ENCODE measurements around the gene C16orf92. TPM values are rescaled to one million over a fixed set of nuclear protein-coding genes. Genes with fewer than 3 reads are reported as not detected.

C16orf92 gene
- total and polyA plus RNA-seq, 2 of the 13 experiments (the other 11 are each of a cell fraction or from before 2014, with no cell fraction given): not detected

GRCh38 chr16:30032083-30032819 lies 9.3 kb downstream of the C16orf92 start (continued):
- TF ChIP-seq, protein P1, sequence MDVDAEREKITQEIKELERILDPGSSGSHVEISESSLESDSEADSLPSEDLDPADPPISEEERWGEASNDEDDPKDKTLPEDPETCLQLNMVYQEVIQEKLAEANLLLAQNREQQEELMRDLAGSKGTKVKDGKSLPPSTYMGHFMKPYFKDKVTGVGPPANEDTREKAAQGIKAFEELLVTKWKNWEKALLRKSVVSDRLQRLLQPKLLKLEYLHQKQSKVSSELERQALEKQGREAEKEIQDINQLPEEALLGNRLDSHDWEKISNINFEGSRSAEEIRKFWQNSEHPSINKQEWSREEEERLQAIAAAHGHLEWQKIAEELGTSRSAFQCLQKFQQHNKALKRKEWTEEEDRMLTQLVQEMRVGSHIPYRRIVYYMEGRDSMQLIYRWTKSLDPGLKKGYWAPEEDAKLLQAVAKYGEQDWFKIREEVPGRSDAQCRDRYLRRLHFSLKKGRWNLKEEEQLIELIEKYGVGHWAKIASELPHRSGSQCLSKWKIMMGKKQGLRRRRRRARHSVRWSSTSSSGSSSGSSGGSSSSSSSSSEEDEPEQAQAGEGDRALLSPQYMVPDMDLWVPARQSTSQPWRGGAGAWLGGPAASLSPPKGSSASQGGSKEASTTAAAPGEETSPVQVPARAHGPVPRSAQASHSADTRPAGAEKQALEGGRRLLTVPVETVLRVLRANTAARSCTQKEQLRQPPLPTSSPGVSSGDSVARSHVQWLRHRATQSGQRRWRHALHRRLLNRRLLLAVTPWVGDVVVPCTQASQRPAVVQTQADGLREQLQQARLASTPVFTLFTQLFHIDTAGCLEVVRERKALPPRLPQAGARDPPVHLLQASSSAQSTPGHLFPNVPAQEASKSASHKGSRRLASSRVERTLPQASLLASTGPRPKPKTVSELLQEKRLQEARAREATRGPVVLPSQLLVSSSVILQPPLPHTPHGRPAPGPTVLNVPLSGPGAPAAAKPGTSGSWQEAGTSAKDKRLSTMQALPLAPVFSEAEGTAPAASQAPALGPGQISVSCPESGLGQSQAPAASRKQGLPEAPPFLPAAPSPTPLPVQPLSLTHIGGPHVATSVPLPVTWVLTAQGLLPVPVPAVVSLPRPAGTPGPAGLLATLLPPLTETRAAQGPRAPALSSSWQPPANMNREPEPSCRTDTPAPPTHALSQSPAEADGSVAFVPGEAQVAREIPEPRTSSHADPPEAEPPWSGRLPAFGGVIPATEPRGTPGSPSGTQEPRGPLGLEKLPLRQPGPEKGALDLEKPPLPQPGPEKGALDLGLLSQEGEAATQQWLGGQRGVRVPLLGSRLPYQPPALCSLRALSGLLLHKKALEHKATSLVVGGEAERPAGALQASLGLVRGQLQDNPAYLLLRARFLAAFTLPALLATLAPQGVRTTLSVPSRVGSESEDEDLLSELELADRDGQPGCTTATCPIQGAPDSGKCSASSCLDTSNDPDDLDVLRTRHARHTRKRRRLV (CRISPR knock-in tag; IDR thresholded peaks at IDR 0.05): no peak
- TF ChIP-seq PATZ1 (CRISPR knock-in tag; IDR thresholded peaks at IDR 0.05) (peak; percentile 72), ARID4A (CRISPR knock-in tag; IDR thresholded peaks at IDR 0.05; ENCODE audit: borderline replicate concordance) (peak; percentile 16; the same call in 1 of the 2 replicates), RCOR2 (CRISPR knock-in tag; IDR thresholded peaks at IDR 0.05) (peak; percentile 57; the same call in 1 of the 2 replicates), ZNF740 (CRISPR knock-in tag; IDR thresholded peaks at IDR 0.05) (no peak), ZEB1 (IDR thresholded peaks at IDR 0.05; ENCODE audit: insufficient replicate concordance, low read depth) (no peak), HNF4A (CRISPR knock-in tag; IDR thresholded peaks at IDR 0.05) (peak; percentile 69), NFRKB (IDR thresholded peaks at IDR 0.05) (no peak), TSC22D2 (CRISPR knock-in tag; IDR thresholded peaks at IDR 0.05; ENCODE audit: borderline replicate concordance) (no peak), MEF2D (CRISPR knock-in tag; IDR thresholded peaks at IDR 0.05) (0 out of 2 replicates have a peak, but pooled peaks have one; percentile 55)
- TF ChIP-seq, protein P2, sequence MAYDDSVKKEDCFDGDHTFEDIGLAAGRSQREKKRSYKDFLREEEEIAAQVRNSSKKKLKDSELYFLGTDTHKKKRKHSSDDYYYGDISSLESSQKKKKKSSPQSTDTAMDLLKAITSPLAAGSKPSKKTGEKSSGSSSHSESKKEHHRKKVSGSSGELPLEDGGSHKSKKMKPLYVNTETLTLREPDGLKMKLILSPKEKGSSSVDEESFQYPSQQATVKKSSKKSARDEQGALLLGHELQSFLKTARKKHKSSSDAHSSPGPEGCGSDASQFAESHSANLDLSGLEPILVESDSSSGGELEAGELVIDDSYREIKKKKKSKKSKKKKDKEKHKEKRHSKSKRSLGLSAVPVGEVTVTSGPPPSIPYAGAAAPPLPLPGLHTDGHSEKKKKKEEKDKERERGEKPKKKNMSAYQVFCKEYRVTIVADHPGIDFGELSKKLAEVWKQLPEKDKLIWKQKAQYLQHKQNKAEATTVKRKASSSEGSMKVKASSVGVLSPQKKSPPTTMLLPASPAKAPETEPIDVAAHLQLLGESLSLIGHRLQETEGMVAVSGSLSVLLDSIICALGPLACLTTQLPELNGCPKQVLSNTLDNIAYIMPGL (CRISPR knock-in tag; IDR thresholded peaks at IDR 0.05; ENCODE audit: borderline replicate concordance in 1 of 2, low read depth in 1 of 2): peak; percentile 64 to 84; a peak in 3 of 4 replicates
- TF ChIP-seq, protein P3, sequence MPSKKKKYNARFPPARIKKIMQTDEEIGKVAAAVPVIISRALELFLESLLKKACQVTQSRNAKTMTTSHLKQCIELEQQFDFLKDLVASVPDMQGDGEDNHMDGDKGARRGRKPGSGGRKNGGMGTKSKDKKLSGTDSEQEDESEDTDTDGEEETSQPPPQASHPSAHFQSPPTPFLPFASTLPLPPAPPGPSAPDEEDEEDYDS (CRISPR knock-in tag; IDR thresholded peaks at IDR 0.05): peak; percentile 34; the same call in 1 of the 2 replicates
